Astrocyte (in vitro differentiated cells and primary cell): Measurements from ENCODE around the gene RPL14.

Experiments used
- EZH2 ChIP-seq: IDR thresholded peaks from 2 replicates; pipeline ENCODE4 v1.6.1; 2012; ENCODE audit warnings: mild to moderate bottlenecking, low read length, inconsistent platforms; ENCODE audit not compliant: insufficient read depth
- TF ChIP-seq, protein P1 (sequence below): IDR thresholded peaks from 2 replicates; pipeline ENCODE4 v1.5.1; 2011; ENCODE audit warnings: low read depth, mild to moderate bottlenecking, inconsistent platforms, low read length, moderate library complexity; ENCODE audit not compliant: insufficient read depth

GRCh38 chr3:40422861-40423260 lies 34.3 kb upstream of the RPL14 start:
- TF ChIP-seq, protein P1, sequence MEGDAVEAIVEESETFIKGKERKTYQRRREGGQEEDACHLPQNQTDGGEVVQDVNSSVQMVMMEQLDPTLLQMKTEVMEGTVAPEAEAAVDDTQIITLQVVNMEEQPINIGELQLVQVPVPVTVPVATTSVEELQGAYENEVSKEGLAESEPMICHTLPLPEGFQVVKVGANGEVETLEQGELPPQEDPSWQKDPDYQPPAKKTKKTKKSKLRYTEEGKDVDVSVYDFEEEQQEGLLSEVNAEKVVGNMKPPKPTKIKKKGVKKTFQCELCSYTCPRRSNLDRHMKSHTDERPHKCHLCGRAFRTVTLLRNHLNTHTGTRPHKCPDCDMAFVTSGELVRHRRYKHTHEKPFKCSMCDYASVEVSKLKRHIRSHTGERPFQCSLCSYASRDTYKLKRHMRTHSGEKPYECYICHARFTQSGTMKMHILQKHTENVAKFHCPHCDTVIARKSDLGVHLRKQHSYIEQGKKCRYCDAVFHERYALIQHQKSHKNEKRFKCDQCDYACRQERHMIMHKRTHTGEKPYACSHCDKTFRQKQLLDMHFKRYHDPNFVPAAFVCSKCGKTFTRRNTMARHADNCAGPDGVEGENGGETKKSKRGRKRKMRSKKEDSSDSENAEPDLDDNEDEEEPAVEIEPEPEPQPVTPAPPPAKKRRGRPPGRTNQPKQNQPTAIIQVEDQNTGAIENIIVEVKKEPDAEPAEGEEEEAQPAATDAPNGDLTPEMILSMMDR = no peak
- no peak for TF ChIP-seq EZH2
